ENCODE measurements around the gene ATXN1.

Gene ATXN1

DNA sequence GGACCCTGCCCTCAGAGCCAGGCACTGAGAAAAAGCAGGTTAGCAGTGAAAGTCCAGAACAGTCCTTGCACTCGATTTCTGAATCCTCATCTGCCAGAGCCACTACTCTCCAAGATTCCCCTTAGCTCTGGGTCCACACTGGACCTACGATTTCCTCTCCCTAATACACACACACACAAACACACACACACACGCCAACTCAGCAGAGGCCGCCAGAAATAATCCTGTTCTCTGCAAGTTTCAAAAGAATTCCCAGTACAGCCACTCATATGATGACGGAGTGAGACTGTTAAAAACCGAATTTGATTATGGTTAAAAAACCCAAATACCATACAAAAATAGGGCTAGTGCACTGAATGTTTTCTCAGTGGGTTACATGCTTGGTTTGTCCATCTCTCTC, 432.0 kb downstream of the ATXN1 start:
- DNase-seq (ENCODE audit: low spot score), result no peak
- no peaks in the 10 kb centered on the region for H3K36me3 ChIP-seq (ENCODE audit: low read depth)
- no peaks in the 10 kb centered on the region for H3K9me3 ChIP-seq (ENCODE audit: severe bottlenecking)
- no peak overlapping the region for H3K4me3 ChIP-seq (ENCODE audit: severe bottlenecking)
- TF ChIP-seq, protein P1, sequence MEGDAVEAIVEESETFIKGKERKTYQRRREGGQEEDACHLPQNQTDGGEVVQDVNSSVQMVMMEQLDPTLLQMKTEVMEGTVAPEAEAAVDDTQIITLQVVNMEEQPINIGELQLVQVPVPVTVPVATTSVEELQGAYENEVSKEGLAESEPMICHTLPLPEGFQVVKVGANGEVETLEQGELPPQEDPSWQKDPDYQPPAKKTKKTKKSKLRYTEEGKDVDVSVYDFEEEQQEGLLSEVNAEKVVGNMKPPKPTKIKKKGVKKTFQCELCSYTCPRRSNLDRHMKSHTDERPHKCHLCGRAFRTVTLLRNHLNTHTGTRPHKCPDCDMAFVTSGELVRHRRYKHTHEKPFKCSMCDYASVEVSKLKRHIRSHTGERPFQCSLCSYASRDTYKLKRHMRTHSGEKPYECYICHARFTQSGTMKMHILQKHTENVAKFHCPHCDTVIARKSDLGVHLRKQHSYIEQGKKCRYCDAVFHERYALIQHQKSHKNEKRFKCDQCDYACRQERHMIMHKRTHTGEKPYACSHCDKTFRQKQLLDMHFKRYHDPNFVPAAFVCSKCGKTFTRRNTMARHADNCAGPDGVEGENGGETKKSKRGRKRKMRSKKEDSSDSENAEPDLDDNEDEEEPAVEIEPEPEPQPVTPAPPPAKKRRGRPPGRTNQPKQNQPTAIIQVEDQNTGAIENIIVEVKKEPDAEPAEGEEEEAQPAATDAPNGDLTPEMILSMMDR (IDR thresholded peaks at IDR 0.05; ENCODE audit: poor library complexity, severe bottlenecking), result no peak
- peaks cover 14% of the 10 kb centered on the region for H3K4me1 ChIP-seq (ENCODE audit: insufficient read depth, poor library complexity, severe bottlenecking)
- H3K27me3 ChIP-seq (ENCODE audit: insufficient read depth, poor library complexity, severe bottlenecking), result no peaks in the 10 kb centered on the region
- no peak for ATAC-seq (ENCODE audit: low read depth)
- H3K27ac ChIP-seq (ENCODE audit: poor library complexity, severe bottlenecking), result no peak overlapping the region

DNA sequence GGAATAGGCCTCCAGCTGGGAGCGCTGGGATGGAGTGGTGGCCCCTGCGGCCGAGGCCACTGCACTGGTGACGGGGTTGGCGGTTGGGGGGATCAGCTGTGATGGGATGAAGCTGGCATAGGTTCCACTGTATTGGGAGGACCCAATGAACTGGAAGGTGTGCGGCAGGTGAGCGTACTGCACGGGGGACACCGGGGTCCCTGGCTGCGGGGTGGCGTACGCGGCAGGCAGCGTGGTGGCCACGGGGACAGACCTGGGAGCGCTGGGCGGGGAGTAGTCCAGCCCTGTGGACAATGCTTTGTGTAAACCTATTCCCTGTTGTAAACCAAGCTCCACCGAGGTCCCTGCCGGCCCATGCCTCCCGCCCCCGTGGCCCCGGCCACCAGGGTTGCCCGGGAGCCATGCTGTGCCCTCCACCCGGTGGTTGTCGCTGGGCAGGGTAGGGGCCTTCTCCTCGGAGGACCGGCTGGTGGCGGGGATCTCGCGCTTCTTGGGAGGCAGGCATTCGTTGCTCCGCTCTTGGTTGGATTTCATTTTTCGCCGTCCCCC, 433.4 kb downstream of the ATXN1 start:
- Histone ChIP-seq H3K4me1 (ENCODE audit: insufficient read depth, poor library complexity, severe bottlenecking) (peaks cover 9% of the 10 kb centered on the region), H3K36me3 (ENCODE audit: low read depth) (no peaks in the 10 kb centered on the region), H3K4me3 (ENCODE audit: severe bottlenecking) (no peak overlapping the region), H3K9me3 (ENCODE audit: severe bottlenecking) (no peaks in the 10 kb centered on the region), H3K27me3 (ENCODE audit: insufficient read depth, poor library complexity, severe bottlenecking) (no peaks in the 10 kb centered on the region), H3K27ac (ENCODE audit: poor library complexity, severe bottlenecking) (no peak overlapping the region)
- ATAC-seq (ENCODE audit: low read depth) (no peak), DNase-seq (ENCODE audit: low spot score) (no peak)
- TF ChIP-seq, protein P1 (IDR thresholded peaks at IDR 0.05; ENCODE audit: poor library complexity, severe bottlenecking), result no peak

DNA sequence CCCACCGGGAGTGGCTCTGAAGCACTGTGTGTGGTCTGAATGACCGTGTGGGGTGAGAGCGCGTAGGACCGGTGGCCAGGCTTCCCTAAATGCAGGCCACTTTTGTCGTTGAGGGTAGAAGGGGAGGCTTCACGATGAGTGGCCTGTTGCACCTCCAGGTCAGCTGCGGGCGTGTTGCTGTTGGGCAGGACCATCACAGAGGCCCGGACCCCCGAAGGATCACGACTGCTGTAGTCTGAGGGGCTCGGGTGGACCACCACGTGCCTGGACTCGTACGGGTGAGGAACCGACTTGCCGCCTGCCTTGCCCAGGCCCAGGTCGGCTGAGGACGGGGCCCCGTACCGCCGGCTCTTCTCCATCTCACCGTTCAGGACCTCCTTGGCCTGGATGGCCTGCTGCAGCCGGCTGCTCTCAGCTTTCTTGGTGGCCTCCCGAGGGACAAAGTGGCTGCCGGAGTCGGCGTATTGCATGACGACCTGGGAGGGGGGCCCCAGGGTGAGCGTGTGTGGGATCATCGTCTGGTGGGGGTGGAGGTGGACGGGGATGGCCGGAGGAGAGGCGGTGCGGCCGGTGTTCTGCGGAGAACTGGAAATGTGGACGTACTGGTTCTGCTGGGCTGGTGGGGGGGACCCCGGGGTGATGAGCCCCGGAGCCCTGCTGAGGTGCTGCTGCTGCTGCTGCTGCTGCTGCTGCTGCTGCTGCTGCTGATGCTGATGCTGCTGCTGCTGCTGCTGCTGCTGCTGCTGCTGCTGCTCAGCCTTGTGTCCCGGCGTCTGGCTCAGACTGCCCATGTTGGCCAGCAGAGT, 434.1 kb downstream of the ATXN1 start:
- Histone ChIP-seq H3K4me3 (ENCODE audit: severe bottlenecking) (no peak overlapping the region), H3K36me3 (ENCODE audit: low read depth) (no peaks in the 10 kb centered on the region), H3K27me3 (ENCODE audit: insufficient read depth, poor library complexity, severe bottlenecking) (no peaks in the 10 kb centered on the region), H3K9me3 (ENCODE audit: severe bottlenecking) (no peaks in the 10 kb centered on the region), H3K4me1 (ENCODE audit: insufficient read depth, poor library complexity, severe bottlenecking) (peaks cover 10% of the 10 kb centered on the region), H3K27ac (ENCODE audit: poor library complexity, severe bottlenecking) (no peak overlapping the region)
- TF ChIP-seq, protein P1 (IDR thresholded peaks at IDR 0.05; ENCODE audit: poor library complexity, severe bottlenecking), result no peak
- ATAC-seq (ENCODE audit: low read depth), result no peak
- DNase-seq (ENCODE audit: low spot score), result no peak

DNA sequence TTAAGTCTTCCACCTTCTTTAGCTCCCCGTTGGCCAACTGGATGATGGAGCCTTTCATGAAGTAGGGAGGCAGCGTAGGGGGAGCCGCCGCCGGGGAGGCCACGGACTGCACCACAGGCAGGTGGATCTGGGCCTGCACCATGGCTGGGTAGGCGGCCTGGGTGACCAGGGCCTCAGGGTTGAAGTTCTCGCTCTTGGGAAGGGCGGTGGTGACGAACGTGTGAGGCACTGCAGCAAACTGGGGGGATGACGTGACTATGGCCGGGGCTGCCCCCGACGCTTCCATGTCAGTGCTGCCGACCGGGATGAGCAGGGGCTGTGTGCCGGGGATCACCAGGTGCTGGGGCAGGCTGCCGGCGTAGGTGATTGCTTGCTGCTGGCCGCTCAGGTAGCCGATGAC, 434.7 kb downstream of the ATXN1 start:
- Histone ChIP-seq H3K4me1 (ENCODE audit: insufficient read depth, poor library complexity, severe bottlenecking) (peaks cover 7% of the 10 kb centered on the region), H3K4me3 (ENCODE audit: severe bottlenecking) (no peak overlapping the region), H3K27me3 (ENCODE audit: insufficient read depth, poor library complexity, severe bottlenecking) (no peaks in the 10 kb centered on the region), H3K27ac (ENCODE audit: poor library complexity, severe bottlenecking) (no peak overlapping the region), H3K9me3 (ENCODE audit: severe bottlenecking) (no peaks in the 10 kb centered on the region), H3K36me3 (ENCODE audit: low read depth) (no peaks in the 10 kb centered on the region)
- no peak for ATAC-seq (ENCODE audit: low read depth)
- TF ChIP-seq, protein P1 (IDR thresholded peaks at IDR 0.05; ENCODE audit: poor library complexity, severe bottlenecking), result no peak
- no peak for DNase-seq (ENCODE audit: low spot score)

All from RWPE2 (cell line).